Measurements from ENCODE around the gene C16orf96.

The C16orf96 gene

DNA sequence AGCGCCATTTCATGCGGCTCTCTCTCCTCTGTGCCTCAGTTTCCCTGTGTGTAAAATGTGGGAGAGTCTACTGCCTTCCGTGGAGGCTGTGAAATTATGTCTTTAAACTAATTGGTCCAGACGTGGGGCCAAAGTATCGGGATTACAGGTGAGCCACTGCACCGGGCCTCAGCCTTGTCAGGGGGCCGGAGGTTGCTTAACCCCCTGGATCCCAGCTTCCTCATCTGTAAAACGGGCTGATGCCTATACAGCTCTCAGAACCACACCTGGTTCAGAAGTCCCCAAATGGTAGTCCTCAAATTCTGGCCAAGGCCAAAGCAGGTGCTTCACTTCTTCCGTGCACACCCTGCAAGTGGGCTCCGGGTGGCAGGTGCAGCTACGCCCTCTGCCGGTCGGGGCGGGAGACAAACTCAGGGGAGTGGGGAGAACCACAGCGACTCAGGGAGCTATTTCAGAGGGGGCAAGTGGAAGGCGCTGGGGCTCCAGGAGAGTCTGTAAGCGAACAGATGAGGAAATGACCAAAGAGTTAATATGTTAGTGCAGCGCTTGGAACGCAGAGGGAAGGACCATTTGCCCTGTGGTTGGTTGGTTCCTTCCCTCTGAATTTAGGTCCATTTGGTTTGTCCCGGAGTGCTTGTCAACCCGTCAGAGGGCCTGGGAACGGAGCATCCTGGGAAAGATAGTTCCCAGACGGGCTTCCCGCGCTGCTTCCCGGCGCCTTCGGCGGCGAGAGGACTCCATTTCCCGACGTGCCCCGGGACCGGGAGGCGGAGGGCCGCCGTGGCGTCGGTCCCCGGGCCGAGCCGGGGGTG, 68.1 kb downstream of the C16orf96 start, which contains the start of gene MGRN1:
TSS of gene MGRN1 (plus strand) at position 812 of the 812 bp plus-strand sequence. CDS start 135 bp downstream, outside the sequence.
- DNase-seq: peak; percentile 99

GRCh38 chr16:4624827-4625559, 68.9 kb downstream of the C16orf96 start:
- peak; percentile 87 for DNase-seq

- no peak for DNase-seq
These were observed 69.5 kb downstream of the C16orf96 start for GRCh38 chr16:4625560-4626159.

DNA sequence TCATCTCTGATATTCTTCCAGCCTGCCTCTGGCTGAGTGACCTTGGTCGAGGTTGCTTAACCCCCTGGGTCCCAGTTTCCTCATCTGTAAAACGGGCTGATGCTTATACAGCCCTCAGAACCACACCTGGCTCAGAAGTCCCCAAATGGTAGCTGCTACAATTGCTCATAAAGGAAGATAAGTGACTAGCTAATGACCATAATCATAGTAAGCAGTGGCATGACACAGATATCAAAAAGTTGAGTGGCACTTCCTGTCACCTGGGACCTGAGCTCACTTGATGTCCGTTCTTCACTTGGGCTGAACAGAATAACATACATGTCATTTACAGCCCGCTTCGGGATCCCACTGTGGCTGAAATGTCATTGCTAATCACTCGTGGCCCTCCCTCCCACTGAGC, 70.3 kb downstream of the C16orf96 start:
- no peak for DNase-seq

- DNase-seq: no peak
These were observed 72.1 kb downstream of the C16orf96 start for GRCh38 chr16:4628283-4628682.

DNA sequence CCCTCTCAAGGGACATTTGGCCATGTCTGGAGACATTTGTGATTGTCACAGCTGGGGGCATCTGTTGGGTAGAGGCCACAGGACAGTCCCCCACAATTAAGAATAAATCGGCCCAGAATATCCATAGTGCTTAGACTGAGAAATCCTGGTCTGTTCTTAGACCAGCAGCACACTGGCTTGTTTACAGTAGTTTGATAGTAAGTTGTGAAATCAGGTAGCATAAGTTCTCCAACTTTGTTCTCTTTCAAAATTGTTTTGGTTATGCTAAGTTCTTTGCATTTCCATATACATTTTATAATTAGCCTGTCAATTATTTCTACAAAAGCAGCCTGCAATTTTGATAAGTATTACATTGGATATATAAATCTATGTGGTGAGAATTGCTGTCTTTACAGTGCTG, 75.3 kb downstream of the C16orf96 start:
- DNase-seq: no peak

GRCh38 chr16:4633910-4634635, 77.9 kb downstream of the C16orf96 start:
- no peak for DNase-seq

GRCh38 chr16:4634768-4635167, 78.6 kb downstream of the C16orf96 start:
- no peak for DNase-seq

DNA sequence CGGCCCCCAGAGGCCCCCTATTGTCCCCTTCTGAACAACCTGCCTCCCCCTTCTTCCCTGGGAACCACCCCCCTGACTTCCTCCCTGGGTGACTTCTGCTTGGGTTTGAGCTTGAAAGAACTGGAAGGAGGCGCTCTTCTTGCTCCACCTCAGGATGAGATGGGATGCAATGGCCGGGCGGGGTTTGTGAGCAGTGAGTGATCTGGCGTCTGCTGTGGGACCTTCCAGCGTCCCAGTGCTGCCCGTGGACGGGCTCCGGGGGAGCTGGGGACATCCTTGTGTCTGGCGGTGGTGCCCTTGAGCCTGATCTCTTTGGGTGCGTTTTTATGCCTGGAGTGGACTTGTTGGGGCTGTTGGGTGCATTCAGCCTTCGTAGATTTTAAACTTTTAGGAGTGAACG, 80.1 kb downstream of the C16orf96 start:
- no peak for DNase-seq

GRCh38 chr16:4637501-4638166, 81.5 kb downstream of the C16orf96 start:
- DNase-seq: no peak

DNA sequence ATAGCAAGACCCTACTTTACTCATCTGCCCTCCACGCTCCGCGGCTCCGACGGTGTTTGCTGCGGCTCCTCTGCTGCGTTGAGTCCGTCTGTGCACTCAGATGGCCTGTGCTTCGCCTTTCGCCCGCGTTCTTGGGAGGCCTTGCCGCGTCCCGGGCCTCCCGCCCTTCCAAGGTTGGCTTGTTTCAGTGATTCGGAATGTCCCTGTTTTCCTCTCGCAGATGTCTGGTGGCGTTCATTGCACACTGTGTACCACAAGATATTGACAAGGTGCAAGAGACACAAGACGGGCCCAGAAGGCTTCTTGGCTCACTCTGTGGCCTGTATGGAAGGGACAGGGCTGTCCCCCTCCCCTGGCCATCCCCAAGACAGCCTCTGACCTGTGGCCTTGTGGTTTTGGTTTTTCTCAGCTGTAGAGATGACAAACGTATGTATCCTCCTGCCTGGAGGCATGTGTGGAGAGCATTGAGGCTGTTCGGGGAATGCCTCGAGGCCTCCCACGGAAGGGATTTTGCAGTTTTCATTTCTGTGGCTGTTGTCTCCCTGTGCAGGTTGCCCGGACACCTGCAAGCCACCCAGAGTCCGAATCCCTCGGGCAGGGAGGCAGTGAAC, 83.9 kb downstream of the C16orf96 start:
- DNase-seq: no peak

- no peak for DNase-seq
These were observed 84.6 kb downstream of the C16orf96 start for GRCh38 chr16:4640572-4641305.

DNA sequence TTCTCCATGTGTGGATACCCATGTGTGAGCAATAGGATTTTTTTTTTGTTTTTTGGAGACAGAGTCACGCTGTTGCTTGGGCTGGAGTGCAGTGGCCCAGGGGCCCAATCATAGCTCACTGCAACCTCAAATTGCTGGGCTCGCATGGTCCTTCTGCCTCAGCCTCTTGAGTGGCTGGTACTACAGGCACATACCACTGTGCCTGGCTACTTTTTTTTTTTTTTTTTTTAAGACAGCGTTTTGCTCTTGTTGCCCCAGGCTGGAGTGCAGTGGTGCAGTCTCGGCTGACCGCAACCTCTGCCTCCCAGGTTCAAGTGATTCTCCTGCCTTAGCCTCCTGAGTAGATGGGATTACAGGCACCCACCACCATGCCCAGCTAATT, 85.2 kb downstream of the C16orf96 start:
- DNase-seq: no peak

- DNase-seq: no peak
These were observed 85.8 kb downstream of the C16orf96 start for GRCh38 chr16:4641895-4642294.

GRCh38 chr16:4646773-4647643, 90.9 kb downstream of the C16orf96 start:
- DNase-seq: no peak

DNA sequence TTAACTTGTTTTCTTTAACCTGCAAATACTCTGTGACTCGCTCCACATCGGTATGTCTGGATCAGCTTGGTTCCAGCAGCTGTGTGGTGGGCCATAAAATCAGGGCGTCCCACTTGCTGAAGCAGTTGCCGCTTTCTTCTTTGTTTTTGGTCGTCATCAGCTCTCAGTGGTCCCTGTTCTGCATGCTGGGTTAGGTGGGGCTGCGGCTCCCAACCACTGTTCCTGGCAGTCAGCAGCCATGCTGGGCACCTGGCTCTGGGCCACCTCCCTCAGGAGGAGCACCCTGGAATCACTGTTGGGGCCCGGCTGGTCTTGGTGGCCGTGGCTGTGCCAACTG, 91.5 kb downstream of the C16orf96 start:
- DNase-seq: no peak

DNA sequence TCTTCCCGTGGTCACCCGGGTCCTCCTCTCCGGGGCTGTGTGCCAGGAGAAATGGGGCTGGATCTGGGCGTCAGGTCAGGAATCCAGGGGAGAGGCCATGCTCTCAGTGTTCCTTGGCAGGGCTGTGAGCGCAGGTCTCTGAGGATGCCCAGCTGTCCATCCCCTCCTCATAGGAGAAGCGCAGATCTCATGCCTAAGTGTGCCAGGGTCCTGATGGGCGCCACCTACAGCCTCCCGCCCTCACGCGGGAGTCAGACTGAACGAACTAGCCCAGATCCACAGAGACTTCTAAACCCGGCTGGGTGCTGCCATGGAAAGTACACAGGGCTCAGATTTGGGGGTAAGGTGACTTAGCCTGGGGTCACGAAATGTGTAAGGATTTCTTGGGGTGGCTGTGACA, 92.8 kb downstream of the C16orf96 start:
- DNase-seq: no peak

GRCh38 chr16:4649744-4650442, 93.8 kb downstream of the C16orf96 start:
- DNase-seq: no peak

Data from eye (tissue), 1 donor.